NB4 (cell line): Measurements from ENCODE around the gene RRP8.

Experiments used
- POLR2A ChIP-seq: IDR thresholded peaks from 2 replicates; pipeline ENCODE4 v1.6.1; 2011; ENCODE audit warnings: mild to moderate bottlenecking; ENCODE audit not compliant: insufficient read length; ENCODE audit errors: extremely low read depth
- TF ChIP-seq, protein P1 (sequence below): IDR thresholded peaks from one replicate; pipeline ENCODE4 v1.5.1; 2012; ENCODE audit warnings: low read depth, low read length
- TF ChIP-seq, protein P2 (sequence below): IDR thresholded peaks from 2 replicates; pipeline ENCODE4 v1.6.1; 2011; ENCODE audit warnings: low read depth, low read length

DNA sequence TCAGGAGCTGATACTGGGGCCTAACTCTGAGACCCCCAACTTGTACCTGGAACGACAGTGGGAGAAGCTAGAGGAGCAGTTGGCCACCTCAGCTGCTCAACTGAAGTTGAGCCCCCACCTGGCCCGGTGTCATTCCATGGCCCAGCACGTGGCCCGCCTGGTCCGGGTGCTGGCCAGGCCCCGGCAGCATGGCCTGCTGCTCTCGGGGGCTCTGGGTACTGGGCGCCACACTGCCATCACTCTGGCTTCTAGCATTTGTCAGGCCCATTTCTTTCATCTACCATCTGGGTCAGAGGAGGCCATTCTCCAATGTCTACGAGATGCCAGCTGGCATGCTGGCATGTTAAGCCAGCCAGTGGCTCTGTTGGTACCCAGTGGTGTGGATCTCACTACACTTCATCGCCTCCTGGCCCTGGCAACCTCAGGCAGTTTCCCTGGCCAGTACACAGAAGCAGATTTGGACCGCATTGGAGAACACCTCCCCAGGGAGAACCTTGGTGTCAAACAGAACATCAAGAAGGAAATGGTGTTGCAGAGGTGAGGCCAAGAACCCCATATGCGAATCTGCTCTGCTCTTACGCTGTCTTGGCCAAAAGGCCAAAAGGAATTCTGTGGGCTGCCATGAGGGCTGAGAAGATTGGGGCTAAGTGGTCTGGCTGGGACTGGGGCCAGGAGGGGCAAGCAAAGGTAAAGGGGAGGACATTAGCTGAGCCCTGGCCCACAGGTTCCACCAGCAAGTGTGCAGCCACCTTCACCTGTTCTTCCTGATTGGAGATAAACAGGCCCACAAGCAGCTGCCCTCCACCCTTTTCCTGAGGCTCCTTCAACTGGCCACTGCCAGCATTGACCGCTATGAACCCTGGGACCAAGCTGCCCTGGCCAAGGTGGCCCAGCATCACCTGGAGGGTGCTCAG, 45.4 kb downstream of the RRP8 start:
- TF ChIP-seq, protein P1, sequence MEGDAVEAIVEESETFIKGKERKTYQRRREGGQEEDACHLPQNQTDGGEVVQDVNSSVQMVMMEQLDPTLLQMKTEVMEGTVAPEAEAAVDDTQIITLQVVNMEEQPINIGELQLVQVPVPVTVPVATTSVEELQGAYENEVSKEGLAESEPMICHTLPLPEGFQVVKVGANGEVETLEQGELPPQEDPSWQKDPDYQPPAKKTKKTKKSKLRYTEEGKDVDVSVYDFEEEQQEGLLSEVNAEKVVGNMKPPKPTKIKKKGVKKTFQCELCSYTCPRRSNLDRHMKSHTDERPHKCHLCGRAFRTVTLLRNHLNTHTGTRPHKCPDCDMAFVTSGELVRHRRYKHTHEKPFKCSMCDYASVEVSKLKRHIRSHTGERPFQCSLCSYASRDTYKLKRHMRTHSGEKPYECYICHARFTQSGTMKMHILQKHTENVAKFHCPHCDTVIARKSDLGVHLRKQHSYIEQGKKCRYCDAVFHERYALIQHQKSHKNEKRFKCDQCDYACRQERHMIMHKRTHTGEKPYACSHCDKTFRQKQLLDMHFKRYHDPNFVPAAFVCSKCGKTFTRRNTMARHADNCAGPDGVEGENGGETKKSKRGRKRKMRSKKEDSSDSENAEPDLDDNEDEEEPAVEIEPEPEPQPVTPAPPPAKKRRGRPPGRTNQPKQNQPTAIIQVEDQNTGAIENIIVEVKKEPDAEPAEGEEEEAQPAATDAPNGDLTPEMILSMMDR, result no peak
- TF ChIP-seq POLR2A, result no peak
- TF ChIP-seq, protein P2, sequence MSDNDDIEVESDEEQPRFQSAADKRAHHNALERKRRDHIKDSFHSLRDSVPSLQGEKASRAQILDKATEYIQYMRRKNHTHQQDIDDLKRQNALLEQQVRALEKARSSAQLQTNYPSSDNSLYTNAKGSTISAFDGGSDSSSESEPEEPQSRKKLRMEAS, result no peak
